ENCODE data around the gene CUX1. TPM values are rescaled to one million over a fixed set of nuclear protein-coding genes. Genes with fewer than 3 reads are reported as not detected.
A peak's percentile ranks its signal among the peaks of the same experiment; 100 is the strongest.

Gene CUX1
- total RNA-seq, 1 experiment from 2014 or later = 92.4 TPM

GRCh38 chr7:102248456-102249395 lies 431.3 kb downstream of the CUX1 start:
- Histone ChIP-seq H3K4me2 (ENCODE audit: low read depth, low read length, poor library complexity, severe bottlenecking) (no peak overlapping the region), H2AFZ (ENCODE audit: low read length) (no peak overlapping the region), H3K9ac (ENCODE audit: low read length) (no peak overlapping the region), H3K79me2 (ENCODE audit: low read length) (peaks cover 4% of the 10 kb centered on the region; the same call in 1 of the 2 replicates), H3K27me3 (ENCODE audit: low read length) (no peaks in the 10 kb centered on the region), H3K4me1 (ENCODE audit: low read length) (peaks cover 45% of the 10 kb centered on the region), H4K20me1 (ENCODE audit: insufficient read depth, low read depth, low read length) (no peaks in the 10 kb centered on the region), H3K36me3 (ENCODE audit: insufficient read depth, low read length) (0 out of 2 replicates have a peak, but pooled peaks cover 3% of the 10 kb centered on the region), H3K9me3 (ENCODE audit: low read length) (no peaks in the 10 kb centered on the region), H3K9me2 (replicated peaks; ENCODE audit: insufficient read depth, low read length) (no peaks in the 10 kb centered on the region), H3K27ac (ENCODE audit: low read length) (peak overlapping the region; percentile 99), H3K4me3 (ENCODE audit: low read length) (no peak overlapping the region)
- DNase-seq = no peak

GRCh38 chr7:102251531-102252365 lies 434.3 kb downstream of the CUX1 start:
- no peaks in the 10 kb centered on the region for H4K20me1 ChIP-seq (ENCODE audit: insufficient read depth, low read depth, low read length)
- peaks cover 4% of the 10 kb centered on the region; the same call in 1 of the 2 replicates for H3K79me2 ChIP-seq (ENCODE audit: low read length)
- no peak overlapping the region for H2AFZ ChIP-seq (ENCODE audit: low read length)
- H3K36me3 ChIP-seq (ENCODE audit: insufficient read depth, low read length) = 0 out of 2 replicates have a peak, but pooled peaks cover 3% of the 10 kb centered on the region
- H3K9me3 ChIP-seq (ENCODE audit: low read length) = no peaks in the 10 kb centered on the region
- peaks cover 45% of the 10 kb centered on the region for H3K4me1 ChIP-seq (ENCODE audit: low read length)
- DNase-seq = peak; percentile 79
- H3K9me2 ChIP-seq (replicated peaks; ENCODE audit: insufficient read depth, low read length) = no peaks in the 10 kb centered on the region
- H3K4me3 ChIP-seq (ENCODE audit: low read length) = peak overlapping the region; percentile 49
- peak overlapping the region; percentile 99 for H3K27ac ChIP-seq (ENCODE audit: low read length)
- H3K4me2 ChIP-seq (ENCODE audit: low read depth, low read length, poor library complexity, severe bottlenecking) = peak overlapping the region; percentile 89
- H3K27me3 ChIP-seq (ENCODE audit: low read length) = no peaks in the 10 kb centered on the region
- peak overlapping the region; percentile 73 for H3K9ac ChIP-seq (ENCODE audit: low read length)

GRCh38 chr7:102252366-102252982 lies 435.0 kb downstream of the CUX1 start:
- Histone ChIP-seq H3K9me3 (ENCODE audit: low read length) (no peaks in the 10 kb centered on the region), H3K9me2 (replicated peaks; ENCODE audit: insufficient read depth, low read length) (no peaks in the 10 kb centered on the region), H3K4me3 (ENCODE audit: low read length) (peak overlapping the region; percentile 49), H3K36me3 (ENCODE audit: insufficient read depth, low read length) (0 out of 2 replicates have a peak, but pooled peaks cover 3% of the 10 kb centered on the region), H4K20me1 (ENCODE audit: insufficient read depth, low read depth, low read length) (no peaks in the 10 kb centered on the region), H3K9ac (ENCODE audit: low read length) (peak overlapping the region; percentile 73), H3K4me1 (ENCODE audit: low read length) (peaks cover 45% of the 10 kb centered on the region), H3K4me2 (ENCODE audit: low read depth, low read length, poor library complexity, severe bottlenecking) (peak overlapping the region; percentile 89), H3K27ac (ENCODE audit: low read length) (peak overlapping the region; percentile 99), H3K79me2 (ENCODE audit: low read length) (peaks cover 4% of the 10 kb centered on the region; the same call in 1 of the 2 replicates), H3K27me3 (ENCODE audit: low read length) (no peaks in the 10 kb centered on the region), H2AFZ (ENCODE audit: low read length) (no peak overlapping the region)
- DNase-seq = peak; percentile 74

GRCh38 chr7:102253066-102253972 lies 435.9 kb downstream of the CUX1 start:
- Histone ChIP-seq H2AFZ (ENCODE audit: low read length) (no peak overlapping the region), H3K9me2 (replicated peaks; ENCODE audit: insufficient read depth, low read length) (no peaks in the 10 kb centered on the region), H3K79me2 (ENCODE audit: low read length) (peaks cover 4% of the 10 kb centered on the region; the same call in 1 of the 2 replicates), H3K4me2 (ENCODE audit: low read depth, low read length, poor library complexity, severe bottlenecking) (peak overlapping the region; percentile 89), H3K9me3 (ENCODE audit: low read length) (no peaks in the 10 kb centered on the region), H3K4me1 (ENCODE audit: low read length) (peaks cover 45% of the 10 kb centered on the region), H3K4me3 (ENCODE audit: low read length) (no peak overlapping the region), H4K20me1 (ENCODE audit: insufficient read depth, low read depth, low read length) (no peaks in the 10 kb centered on the region), H3K9ac (ENCODE audit: low read length) (peak overlapping the region; percentile 73; the same call in 1 of the 2 replicates), H3K27me3 (ENCODE audit: low read length) (no peaks in the 10 kb centered on the region), H3K27ac (ENCODE audit: low read length) (peak overlapping the region; percentile 99), H3K36me3 (ENCODE audit: insufficient read depth, low read length) (0 out of 2 replicates have a peak, but pooled peaks cover 3% of the 10 kb centered on the region)
- DNase-seq = no peak

GRCh38 chr7:102253973-102254370 lies 436.5 kb downstream of the CUX1 start:
- no peaks in the 10 kb centered on the region for H3K9me2 ChIP-seq (replicated peaks; ENCODE audit: insufficient read depth, low read length)
- no peak overlapping the region for H3K9ac ChIP-seq (ENCODE audit: low read length)
- no peaks in the 10 kb centered on the region for H4K20me1 ChIP-seq (ENCODE audit: insufficient read depth, low read depth, low read length)
- peaks cover 4% of the 10 kb centered on the region; the same call in 1 of the 2 replicates for H3K79me2 ChIP-seq (ENCODE audit: low read length)
- no peaks in the 10 kb centered on the region for H3K27me3 ChIP-seq (ENCODE audit: low read length)
- no peak for DNase-seq
- H3K4me3 ChIP-seq (ENCODE audit: low read length) = no peak overlapping the region
- H3K4me1 ChIP-seq (ENCODE audit: low read length) = peaks cover 45% of the 10 kb centered on the region
- no peak overlapping the region for H2AFZ ChIP-seq (ENCODE audit: low read length)
- no peak overlapping the region for H3K4me2 ChIP-seq (ENCODE audit: low read depth, low read length, poor library complexity, severe bottlenecking)
- H3K36me3 ChIP-seq (ENCODE audit: insufficient read depth, low read length) = 0 out of 2 replicates have a peak, but pooled peaks cover 3% of the 10 kb centered on the region
- H3K27ac ChIP-seq (ENCODE audit: low read length) = no peak overlapping the region
- H3K9me3 ChIP-seq (ENCODE audit: low read length) = no peaks in the 10 kb centered on the region

GRCh38 chr7:102254521-102254920 lies 437.1 kb downstream of the CUX1 start:
- Histone ChIP-seq H3K9ac (ENCODE audit: low read length) (no peak overlapping the region), H2AFZ (ENCODE audit: low read length) (no peak overlapping the region), H3K27ac (ENCODE audit: low read length) (no peak overlapping the region), H3K27me3 (ENCODE audit: low read length) (no peaks in the 10 kb centered on the region), H3K4me1 (ENCODE audit: low read length) (peaks cover 40% of the 10 kb centered on the region), H3K79me2 (ENCODE audit: low read length) (peaks cover 4% of the 10 kb centered on the region; the same call in 1 of the 2 replicates), H4K20me1 (ENCODE audit: insufficient read depth, low read depth, low read length) (no peaks in the 10 kb centered on the region), H3K4me3 (ENCODE audit: low read length) (no peak overlapping the region), H3K36me3 (ENCODE audit: insufficient read depth, low read length) (0 out of 2 replicates have a peak, but pooled peaks cover 3% of the 10 kb centered on the region), H3K9me3 (ENCODE audit: low read length) (no peaks in the 10 kb centered on the region), H3K4me2 (ENCODE audit: low read depth, low read length, poor library complexity, severe bottlenecking) (no peak overlapping the region), H3K9me2 (replicated peaks; ENCODE audit: insufficient read depth, low read length) (no peaks in the 10 kb centered on the region)
- DNase-seq = no peak

GRCh38 chr7:102255501-102255900 lies 438.1 kb downstream of the CUX1 start:
- H4K20me1 ChIP-seq (ENCODE audit: insufficient read depth, low read depth, low read length) = no peaks in the 10 kb centered on the region
- H2AFZ ChIP-seq (ENCODE audit: low read length) = no peak overlapping the region
- peaks cover 4% of the 10 kb centered on the region; the same call in 1 of the 2 replicates for H3K79me2 ChIP-seq (ENCODE audit: low read length)
- no peak overlapping the region for H3K27ac ChIP-seq (ENCODE audit: low read length)
- peaks cover 30% of the 10 kb centered on the region for H3K4me1 ChIP-seq (ENCODE audit: low read length)
- no peaks in the 10 kb centered on the region for H3K9me3 ChIP-seq (ENCODE audit: low read length)
- H3K27me3 ChIP-seq (ENCODE audit: low read length) = no peaks in the 10 kb centered on the region
- 0 out of 2 replicates have a peak, but pooled peaks cover 3% of the 10 kb centered on the region for H3K36me3 ChIP-seq (ENCODE audit: insufficient read depth, low read length)
- H3K4me3 ChIP-seq (ENCODE audit: low read length) = no peak overlapping the region
- DNase-seq = no peak
- H3K9ac ChIP-seq (ENCODE audit: low read length) = no peak overlapping the region
- H3K4me2 ChIP-seq (ENCODE audit: low read depth, low read length, poor library complexity, severe bottlenecking) = no peak overlapping the region
- no peaks in the 10 kb centered on the region for H3K9me2 ChIP-seq (replicated peaks; ENCODE audit: insufficient read depth, low read length)

Measured in Karpas-422 (cell line).